OCI-LY3 (cell line): ENCODE measurements around the gene THRB.

ENCODE experiments used
- EZH2phosphoT487 ChIP-seq: fragments of 200-600 bp; shearing (Covaris generic); IDR thresholded peaks from 2 replicates; pipeline ENCODE4 v1.6.1; 2018; ENCODE audit warnings: antibody characterized with exemption, mixed run types, low read depth
- TF ChIP-seq, protein P1 (sequence below): fragments of 200-600, 300-600 bp; sonication (generic); IDR thresholded peaks from 2 replicates; pipeline ENCODE4 v1.5.1; 2014; ENCODE audit warnings: antibody characterized with exemption, low read length, low read depth

DNA sequence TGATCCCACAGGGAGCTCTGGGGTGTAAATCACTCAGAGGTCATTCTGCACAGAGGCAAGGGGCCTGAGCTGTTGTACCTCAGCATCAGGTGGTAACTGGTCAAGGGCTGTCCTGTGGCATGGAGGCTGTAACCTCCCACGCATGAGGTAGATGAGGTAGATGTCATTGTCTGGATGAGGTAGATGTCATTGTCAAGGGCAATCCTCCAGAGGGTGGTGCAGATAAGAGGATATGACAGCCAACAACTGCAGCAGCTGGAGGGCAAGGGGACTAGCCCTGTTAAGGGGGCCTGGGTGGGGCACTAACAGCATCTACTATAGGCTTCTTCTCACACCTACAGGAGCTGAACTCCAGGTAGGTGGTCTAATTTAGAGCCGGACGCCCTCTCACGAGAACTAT is 55.6 kb downstream of the THRB start:
- TF ChIP-seq, protein P1, sequence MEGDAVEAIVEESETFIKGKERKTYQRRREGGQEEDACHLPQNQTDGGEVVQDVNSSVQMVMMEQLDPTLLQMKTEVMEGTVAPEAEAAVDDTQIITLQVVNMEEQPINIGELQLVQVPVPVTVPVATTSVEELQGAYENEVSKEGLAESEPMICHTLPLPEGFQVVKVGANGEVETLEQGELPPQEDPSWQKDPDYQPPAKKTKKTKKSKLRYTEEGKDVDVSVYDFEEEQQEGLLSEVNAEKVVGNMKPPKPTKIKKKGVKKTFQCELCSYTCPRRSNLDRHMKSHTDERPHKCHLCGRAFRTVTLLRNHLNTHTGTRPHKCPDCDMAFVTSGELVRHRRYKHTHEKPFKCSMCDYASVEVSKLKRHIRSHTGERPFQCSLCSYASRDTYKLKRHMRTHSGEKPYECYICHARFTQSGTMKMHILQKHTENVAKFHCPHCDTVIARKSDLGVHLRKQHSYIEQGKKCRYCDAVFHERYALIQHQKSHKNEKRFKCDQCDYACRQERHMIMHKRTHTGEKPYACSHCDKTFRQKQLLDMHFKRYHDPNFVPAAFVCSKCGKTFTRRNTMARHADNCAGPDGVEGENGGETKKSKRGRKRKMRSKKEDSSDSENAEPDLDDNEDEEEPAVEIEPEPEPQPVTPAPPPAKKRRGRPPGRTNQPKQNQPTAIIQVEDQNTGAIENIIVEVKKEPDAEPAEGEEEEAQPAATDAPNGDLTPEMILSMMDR, result no peak
- TF ChIP-seq EZH2phosphoT487, result no peak
